HepG2 (cell line): ENCODE results near the gene NPBWR2. TPM values are rescaled to one million over a fixed set of nuclear protein-coding genes. Genes with fewer than 3 reads are reported as not detected.

ENCODE experiments used
- ARID5B ChIP-seq: IDR thresholded peaks from 2 replicates; pipeline ENCODE4 v1.4.0; 2020; ENCODE audit warnings: mild to moderate bottlenecking, missing genetic modification reagents
- CERS6 ChIP-seq: sonication (generic); formaldehyde crosslinking; IDR thresholded peaks from 2 replicates; pipeline ENCODE4 v1.5.0; 2020; ENCODE audit warnings: missing genetic modification reagents
- CHD4 ChIP-seq: fragments of 200-600 bp; sonication (generic); IDR thresholded peaks from 2 replicates; pipeline ENCODE4 v1.7.0; 2017; ENCODE audit warnings: mild to moderate bottlenecking, low read length, borderline replicate concordance
- GLMP ChIP-seq: sonication (generic); formaldehyde crosslinking; IDR thresholded peaks from 2 replicates; pipeline ENCODE4 v1.9.0; 2021; ENCODE audit warnings: missing genetic modification reagents, mild to moderate bottlenecking, borderline replicate concordance
- HBP1 ChIP-seq: IDR thresholded peaks from 2 replicates; pipeline ENCODE4 v1.6.1; 2016; ENCODE audit warnings: low read depth, control low read depth
- HOXA3 ChIP-seq: sonication (generic); formaldehyde crosslinking; IDR thresholded peaks from 2 replicates; pipeline ENCODE4 v1.5.0; 2020; ENCODE audit warnings: missing genetic modification reagents
- KAT8 ChIP-seq: IDR thresholded peaks from 2 replicates; pipeline ENCODE4 v1.6.1; 2016; ENCODE audit warnings: missing genetic modification reagents, missing compliant biosample characterization
- MLLT10 ChIP-seq: sonication (generic); formaldehyde crosslinking; IDR thresholded peaks from 2 replicates; pipeline ENCODE4 v1.4.0; 2020; ENCODE audit warnings: missing genetic modification reagents
- MLX ChIP-seq: IDR thresholded peaks from 2 replicates; pipeline ENCODE4 v1.6.1; 2016
- NCOA5 ChIP-seq: sonication (generic); formaldehyde crosslinking; IDR thresholded peaks from 2 replicates; pipeline ENCODE4 v1.4.0; 2020; ENCODE audit warnings: missing genetic modification reagents
- RXRA ChIP-seq: sonication (generic); formaldehyde crosslinking; IDR thresholded peaks from 2 replicates; pipeline ENCODE4 v1.5.1; 2020; ENCODE audit warnings: missing genetic modification reagents
- SALL1 ChIP-seq: sonication (generic); formaldehyde crosslinking; IDR thresholded peaks from 2 replicates; pipeline ENCODE4 v1.8.0; 2022; ENCODE audit warnings: mild to moderate bottlenecking, missing genetic modification reagents
- SALL2 ChIP-seq: sonication (generic); formaldehyde crosslinking; IDR thresholded peaks from 2 replicates; pipeline ENCODE4 v1.8.1; 2023; ENCODE audit warnings: mild to moderate bottlenecking, missing genetic modification reagents, inconsistent platforms
- SMARCE1 ChIP-seq: fragments of 450-650 bp; IDR thresholded peaks from 2 replicates; pipeline ENCODE4 v1.6.1; 2017; ENCODE audit warnings: borderline replicate concordance
- TFDP2 ChIP-seq: sonication (generic); formaldehyde crosslinking; IDR thresholded peaks from 2 replicates; pipeline ENCODE4 v1.4.0; 2020; ENCODE audit warnings: missing genetic modification reagents
- ZBTB33 ChIP-seq: sonication (generic); formaldehyde crosslinking; IDR thresholded peaks from 2 replicates; pipeline ENCODE4 v1.4.0; 2020; ENCODE audit warnings: missing genetic modification reagents
- ZBTB7A ChIP-seq: sonication (generic); formaldehyde crosslinking; IDR thresholded peaks from 2 replicates; pipeline ENCODE4 v1.8.0; 2022; ENCODE audit warnings: mild to moderate bottlenecking, missing genetic modification reagents
- ZBTB7B ChIP-seq: sonication (generic); formaldehyde crosslinking; IDR thresholded peaks from 2 replicates; pipeline ENCODE4 v1.4.0; 2020; ENCODE audit warnings: missing genetic modification reagents
- ZNF678 ChIP-seq: sonication (generic); formaldehyde crosslinking; IDR thresholded peaks from 2 replicates; pipeline ENCODE4 v1.4.0; 2020; ENCODE audit warnings: mild to moderate bottlenecking, missing genetic modification reagents
- ZNF775 ChIP-seq: sonication (generic); formaldehyde crosslinking; IDR thresholded peaks from 2 replicates; pipeline ENCODE4 v1.4.0; 2020; ENCODE audit warnings: missing genetic modification reagents, mild to moderate bottlenecking, moderate library complexity, borderline replicate concordance
- ZNF891 ChIP-seq: sonication (generic); formaldehyde crosslinking; IDR thresholded peaks from 2 replicates; pipeline ENCODE4 v1.5.0; 2020; ENCODE audit warnings: mild to moderate bottlenecking, missing genetic modification reagents
- polyA plus RNA-seq, 8 experiments: library from polyadenylated mRNA; depleted of rRNA in 3 of 8; stranded (reverse) in 7 of 8; unstranded in 1 of 8; fragments of >200 nt; fragmentation: Illumina TruSeq in 4 of 8; extraction: Trizol in 4 of 8; gene quantifications; 2 replicates each; pipeline versions ENCODE4 v1.2.1 to v1.2.3, GENCODE V29; 2011 to 2016; ENCODE audit warnings: low read depth in 4 of 8, missing spikeins in 1 of 8, mixed read lengths in 1 of 8; ENCODE audit not compliant: insufficient read depth in 1 of 8
- total RNA-seq, 5 experiments: library from RNA; depleted of rRNA; stranded (reverse); fragments of >200 nt; fragmentation: Illumina TruSeq; extraction: Trizol; gene quantifications; 2 replicates each; pipeline ENCODE4 v1.2.3, GENCODE V29; 2016; ENCODE audit warnings: low read depth in 1 of 5

NPBWR2 gene
- total and polyA plus RNA-seq, 2 of the 13 experiments (the other 11 are each of a cell fraction or from before 2014, with no cell fraction given), result not detected

- TF ChIP-seq SALL2 (CRISPR knock-in tag) (0 out of 2 replicates have a peak, but pooled peaks have one; percentile 4), MLX (CRISPR knock-in tag) (0 out of 2 replicates have a peak, but pooled peaks have one; percentile 8), CERS6 (no peak), ZNF678 (no peak), TFDP2 (CRISPR knock-in tag) (peak; percentile 11; the same call in 1 of the 2 replicates), HBP1 (CRISPR knock-in tag) (no peak), ZNF775 (CRISPR knock-in tag) (no peak), ZBTB33 (CRISPR knock-in tag) (no peak), HOXA3 (CRISPR knock-in tag) (peak; percentile 53), SMARCE1 (no peak), ZNF891 (no peak), CHD4 (no peak), KAT8 (no peak; the same call in 1 of the 2 replicates), ZBTB7A (no peak), GLMP (CRISPR knock-in tag) (no peak), SALL1 (no peak), MLLT10 (CRISPR knock-in tag) (no peak), RXRA (CRISPR knock-in tag) (peak; percentile 84), NCOA5 (CRISPR knock-in tag) (no peak), ZBTB7B (peak; percentile 87; the same call in 1 of the 2 replicates), ARID5B (CRISPR knock-in tag) (peak; percentile 45)
Measured at GRCh38 chr20:64056639-64056888, 50.8 kb downstream of the NPBWR2 start (continued).
